ENCODE results near the gene NLRC5.

DNA sequence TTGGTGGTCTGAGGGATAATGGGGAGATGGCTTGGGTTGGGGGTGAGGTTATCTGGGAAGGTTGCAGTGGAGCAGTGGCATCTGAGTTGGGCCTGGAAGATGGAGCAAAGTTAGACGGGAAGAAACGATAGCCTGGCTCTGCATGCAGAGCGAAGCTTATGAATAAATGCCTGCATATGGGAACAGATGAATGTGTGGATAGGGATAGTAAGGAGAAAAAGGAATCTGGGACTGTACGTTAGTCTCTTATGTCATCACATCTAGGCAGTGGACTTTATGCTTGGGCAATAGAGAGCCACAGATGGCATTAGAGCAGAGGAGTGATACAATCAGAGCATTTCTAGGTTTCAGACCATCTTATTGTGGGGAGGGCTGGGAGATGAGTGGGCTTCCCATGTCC, 136.0 kb downstream of the NLRC5 start:
- TF ChIP-seq, protein P1, sequence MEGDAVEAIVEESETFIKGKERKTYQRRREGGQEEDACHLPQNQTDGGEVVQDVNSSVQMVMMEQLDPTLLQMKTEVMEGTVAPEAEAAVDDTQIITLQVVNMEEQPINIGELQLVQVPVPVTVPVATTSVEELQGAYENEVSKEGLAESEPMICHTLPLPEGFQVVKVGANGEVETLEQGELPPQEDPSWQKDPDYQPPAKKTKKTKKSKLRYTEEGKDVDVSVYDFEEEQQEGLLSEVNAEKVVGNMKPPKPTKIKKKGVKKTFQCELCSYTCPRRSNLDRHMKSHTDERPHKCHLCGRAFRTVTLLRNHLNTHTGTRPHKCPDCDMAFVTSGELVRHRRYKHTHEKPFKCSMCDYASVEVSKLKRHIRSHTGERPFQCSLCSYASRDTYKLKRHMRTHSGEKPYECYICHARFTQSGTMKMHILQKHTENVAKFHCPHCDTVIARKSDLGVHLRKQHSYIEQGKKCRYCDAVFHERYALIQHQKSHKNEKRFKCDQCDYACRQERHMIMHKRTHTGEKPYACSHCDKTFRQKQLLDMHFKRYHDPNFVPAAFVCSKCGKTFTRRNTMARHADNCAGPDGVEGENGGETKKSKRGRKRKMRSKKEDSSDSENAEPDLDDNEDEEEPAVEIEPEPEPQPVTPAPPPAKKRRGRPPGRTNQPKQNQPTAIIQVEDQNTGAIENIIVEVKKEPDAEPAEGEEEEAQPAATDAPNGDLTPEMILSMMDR (IDR thresholded peaks at IDR 0.05; ENCODE audit: low read length), result no peak
- no peak for TF ChIP-seq EZH2 (optimal IDR thresholded peaks at IDR 0.05; ENCODE audit: low read depth, low read length)
